ENCODE data around the gene AP5Z1. TPM values are rescaled to one million over a fixed set of nuclear protein-coding genes. Genes with fewer than 3 reads are reported as not detected.

The AP5Z1 gene
- total RNA-seq, 1 experiment from 2014 or later, result 38.3 TPM

DNA sequence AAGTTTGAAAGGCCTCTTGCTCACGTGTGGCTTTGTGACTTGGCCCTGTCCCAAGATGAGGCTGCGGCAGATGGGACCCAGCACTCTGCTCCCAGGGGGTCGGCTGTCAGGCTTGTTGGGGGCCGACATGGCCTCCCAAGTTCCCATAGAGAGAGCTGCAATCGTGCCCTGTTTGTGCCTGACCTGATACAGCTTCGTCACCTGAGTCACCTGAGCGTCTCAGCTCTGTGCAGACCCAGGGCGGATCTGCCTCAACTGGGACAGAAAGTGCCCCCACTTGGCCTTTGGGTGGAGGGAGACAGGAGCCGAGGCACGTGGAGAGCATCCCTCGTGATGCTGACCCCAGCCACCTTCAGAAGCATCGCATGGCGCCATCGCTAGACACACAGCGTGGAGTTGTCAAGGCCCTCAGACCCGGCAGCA is 64.7 kb downstream of the AP5Z1 start:
- no peak overlapping the region for H3K4ac ChIP-seq (ENCODE audit: low read depth, low read length)
- H3K79me2 ChIP-seq (ENCODE audit: insufficient read depth, low read length), result no peaks in the 10 kb centered on the region
- H3K79me1 ChIP-seq (ENCODE audit: insufficient read depth, low read depth, low read length, poor library complexity, severe bottlenecking), result no peaks in the 10 kb centered on the region
- H4K8ac ChIP-seq (replicated peaks; ENCODE audit: insufficient read length, low read depth, low read length), result no peak overlapping the region
- no peak overlapping the region for H3K9ac ChIP-seq (ENCODE audit: extremely low read depth, insufficient read length, low read length)
- no peaks in the 10 kb centered on the region for H3K9me3 ChIP-seq (ENCODE audit: control insufficient read depth, low read depth, low read length)
- no peaks in the 10 kb centered on the region for H4K20me1 ChIP-seq (ENCODE audit: control insufficient read depth, insufficient read depth, insufficient read length)
- H3K36me3 Mint-ChIP-seq (ENCODE audit: insufficient read depth in 1 of 3, low read depth in 3 of 3), result no peaks in the 10 kb centered on the region
- no peak overlapping the region for H3K23ac ChIP-seq (ENCODE audit: insufficient read length, low read depth, low read length)
- H3K18ac ChIP-seq (ENCODE audit: insufficient read length, low read depth, low read length), result no peak overlapping the region
- no peak overlapping the region for H3T11ph ChIP-seq (ENCODE audit: low read length)
- H2BK12ac ChIP-seq (ENCODE audit: insufficient read length, low read depth, low read length), result no peak overlapping the region
- H3K27me3 Mint-ChIP-seq (ENCODE audit: low read depth), result peaks cover 2% of the 10 kb centered on the region; the same call in 1 of the 2 replicates
- H2BK20ac ChIP-seq (ENCODE audit: low read depth, low read length, poor library complexity, severe bottlenecking), result no peak overlapping the region
- no peak overlapping the region for H4K5ac ChIP-seq (ENCODE audit: insufficient read length, low read depth, low read length)
- no peaks in the 10 kb centered on the region for H3K4me1 ChIP-seq (ENCODE audit: insufficient read depth, low read length)
- no peak overlapping the region for H2BK5ac ChIP-seq (ENCODE audit: insufficient read length, low read length)
- DNase-seq, result no peak
- no peaks in the 10 kb centered on the region for H3K23me2 ChIP-seq (ENCODE audit: insufficient read length, low read depth, low read length, poor library complexity, severe bottlenecking)
- no peak overlapping the region for H2AFZ ChIP-seq (ENCODE audit: low read length)
- WGBS (ENCODE audit: extremely low coverage, insufficient read length, low lambda C conversion rate), result no CpG with 5 or more reads among the region's 16 CpGs
- H3K27me3 ChIP-seq (ENCODE audit: insufficient read depth, low read length), result no peaks in the 10 kb centered on the region
- no peak overlapping the region for H2BK120ac ChIP-seq (ENCODE audit: low read depth, low read length, poor library complexity, severe bottlenecking)
- H3K14ac ChIP-seq (ENCODE audit: insufficient read depth, low read length), result no peak overlapping the region
- no peak overlapping the region for H3K56ac ChIP-seq (ENCODE audit: insufficient read length, low read depth, low read length)
- H3K27ac ChIP-seq (ENCODE audit: insufficient read length, low read depth, low read length), result no peak overlapping the region
- TF ChIP-seq, protein P1, sequence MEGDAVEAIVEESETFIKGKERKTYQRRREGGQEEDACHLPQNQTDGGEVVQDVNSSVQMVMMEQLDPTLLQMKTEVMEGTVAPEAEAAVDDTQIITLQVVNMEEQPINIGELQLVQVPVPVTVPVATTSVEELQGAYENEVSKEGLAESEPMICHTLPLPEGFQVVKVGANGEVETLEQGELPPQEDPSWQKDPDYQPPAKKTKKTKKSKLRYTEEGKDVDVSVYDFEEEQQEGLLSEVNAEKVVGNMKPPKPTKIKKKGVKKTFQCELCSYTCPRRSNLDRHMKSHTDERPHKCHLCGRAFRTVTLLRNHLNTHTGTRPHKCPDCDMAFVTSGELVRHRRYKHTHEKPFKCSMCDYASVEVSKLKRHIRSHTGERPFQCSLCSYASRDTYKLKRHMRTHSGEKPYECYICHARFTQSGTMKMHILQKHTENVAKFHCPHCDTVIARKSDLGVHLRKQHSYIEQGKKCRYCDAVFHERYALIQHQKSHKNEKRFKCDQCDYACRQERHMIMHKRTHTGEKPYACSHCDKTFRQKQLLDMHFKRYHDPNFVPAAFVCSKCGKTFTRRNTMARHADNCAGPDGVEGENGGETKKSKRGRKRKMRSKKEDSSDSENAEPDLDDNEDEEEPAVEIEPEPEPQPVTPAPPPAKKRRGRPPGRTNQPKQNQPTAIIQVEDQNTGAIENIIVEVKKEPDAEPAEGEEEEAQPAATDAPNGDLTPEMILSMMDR (conservative IDR thresholded peaks at IDR 0.05), result no peak
- no peak overlapping the region for H3K4me3 Mint-ChIP-seq
- no peaks in the 10 kb centered on the region for H3K9me3 Mint-ChIP-seq
- no peak overlapping the region for H3K4me2 ChIP-seq (ENCODE audit: insufficient read depth, insufficient read length, low read length)
- H2AK5ac ChIP-seq (ENCODE audit: insufficient read length, low read length), result no peak overlapping the region
- H3K4me1 Mint-ChIP-seq, result peaks cover 0 to 7% of the 10 kb centered on the region in 2 experiments; a peak in 3 of 4 replicates
- H4K91ac ChIP-seq (ENCODE audit: insufficient read length, low read depth, low read length), result no peak overlapping the region
- no peak overlapping the region for H2BK15ac ChIP-seq (ENCODE audit: low read depth, low read length)
- no peak overlapping the region for H3K27ac Mint-ChIP-seq

Small RNA genes within 50 kb of the gene (microRNA-seq; reads per million reads assigned to microRNA genes)
- gene MIR4656 (ENCODE audit: borderline microRNAs expressed), result not detected

Other genes with a start within 250 kb of the AP5Z1 start
- 14.4 and 14.8 TPM in 2 replicates for gene FOXK1, start 93.3 kb upstream of the AP5Z1 start, total RNA-seq (2021)
- 0.04 and 0.13 TPM in 2 replicates for gene PAPOLB, start 86.4 kb downstream of the AP5Z1 start, total RNA-seq (2021)
- 3.5 and 4.7 TPM in 2 replicates for gene RADIL, start 108.1 kb downstream of the AP5Z1 start, total RNA-seq (2021)
- gene MMD2, start 183.6 kb downstream of the AP5Z1 start, total RNA-seq (2021), result 0.11 and 0.20 TPM in 2 replicates

Data from H9 (cell line).